ENCODE results near the gene GIGYF2. TPM values are rescaled to one million over a fixed set of nuclear protein-coding genes. Genes with fewer than 3 reads are reported as not detected.

GIGYF2 gene
- total and polyA plus RNA-seq, 2 of the 13 experiments (the other 11 are each of a cell fraction or from before 2014, with no cell fraction given): 44.9 to 73.5 TPM

DNA sequence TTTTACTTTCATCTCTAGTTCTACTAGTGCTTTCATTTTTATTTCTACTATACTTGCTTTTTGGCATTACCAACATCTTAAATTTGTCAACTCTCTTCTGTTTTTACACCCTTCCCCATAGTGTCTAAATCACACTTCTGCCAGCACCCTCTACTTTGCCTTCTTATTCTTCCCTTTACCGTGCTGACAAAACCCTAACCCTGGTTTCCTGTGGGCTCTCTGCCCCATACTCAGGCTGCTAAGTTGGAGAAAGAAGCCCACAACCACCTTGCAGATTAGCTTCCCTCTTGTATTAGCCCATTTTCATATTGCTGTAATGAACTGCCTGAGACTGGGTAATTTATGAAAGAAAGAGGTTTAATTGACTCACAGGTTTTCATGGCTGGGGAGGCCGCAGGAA is 24.8 kb downstream of the GIGYF2 start:
- H3K79me2 ChIP-seq (ENCODE audit: insufficient read depth, low read length): peaks cover 74% of the 10 kb centered on the region
- TF ChIP-seq FOXC1 (CRISPR knock-in tag; IDR thresholded peaks at IDR 0.05; ENCODE audit: borderline replicate concordance) (no peak), FOXP1 (IDR thresholded peaks at IDR 0.05) (no peak), FOXP1 (CRISPR knock-in tag; IDR thresholded peaks at IDR 0.05) (no peak), ZNF569 (CRISPR knock-in tag; IDR thresholded peaks at IDR 0.05; ENCODE audit: borderline replicate concordance) (no peak), ZNF441 (CRISPR knock-in tag; IDR thresholded peaks at IDR 0.05; ENCODE audit: borderline replicate concordance) (no peak), ZSCAN12 (CRISPR knock-in tag; IDR thresholded peaks at IDR 0.05) (no peak), LCORL (IDR thresholded peaks at IDR 0.05) (no peak), LCORL (CRISPR knock-in tag; IDR thresholded peaks at IDR 0.05) (no peak)
- no peaks in the 10 kb centered on the region for H3K4me1 ChIP-seq (ENCODE audit: insufficient read depth, low read length)
- POLR2A ChIA-PET: no interaction called here
- H2AFZ ChIP-seq (ENCODE audit: low read length): no peak overlapping the region
- no TSS peak for BruUV-seq (replicated peaks)
- no peaks in the 10 kb centered on the region for H3K27me3 ChIP-seq (ENCODE audit: control insufficient read depth in 1 of 2, insufficient read depth in 2 of 2, low read length in 2 of 2)
- no peak overlapping the region for H3K4me2 ChIP-seq (ENCODE audit: low read depth, low read length)
- FAIRE-seq (no peak), ATAC-seq (no peak), DNase-seq (ENCODE audit: low spot score) (no peak)
- peaks cover 23 to 60% of the 10 kb centered on the region in 2 experiments for H3K36me3 ChIP-seq (replicated peaks in 1 of 2; ENCODE audit: control insufficient read depth in 1 of 2, insufficient read depth in 2 of 2, low read length in 2 of 2)
- H3K27ac ChIP-seq (ENCODE audit: extremely low read length, insufficient read depth, low read length): no peak overlapping the region
- no peaks in the 10 kb centered on the region for H3K9me3 ChIP-seq (ENCODE audit: low read length)
- peaks cover 21% of the 10 kb centered on the region; the same call in 1 of the 2 replicates for H4K20me1 ChIP-seq (ENCODE audit: insufficient read depth, low read length)
- intact Hi-C loops (cut with micrococcal nuclease; ENCODE audit: unreplicated experiment) (no loop called here), in situ Hi-C loops (cut with HindIII; ENCODE audit: extremely low pct_ligation_motif_present, low pct_unique_long_range_greater_than_20kb) (no loop called here)
- H3K9ac ChIP-seq (ENCODE audit: insufficient read depth, low read depth, low read length): no peak overlapping the region
- CTCF ChIA-PET (ENCODE audit: low intra/inter-chr PET ratio, low total read pairs): no interaction called here
- 99% methylated on average over 2 of the region's 2 CpGs for WGBS (ENCODE audit: low lambda C conversion rate)
- no peak overlapping the region for H3K4me3 ChIP-seq (replicated peaks in 1 of 3; ENCODE audit: insufficient read depth in 1 of 3, low read depth in 2 of 3, low read length in 3 of 3)

DNA sequence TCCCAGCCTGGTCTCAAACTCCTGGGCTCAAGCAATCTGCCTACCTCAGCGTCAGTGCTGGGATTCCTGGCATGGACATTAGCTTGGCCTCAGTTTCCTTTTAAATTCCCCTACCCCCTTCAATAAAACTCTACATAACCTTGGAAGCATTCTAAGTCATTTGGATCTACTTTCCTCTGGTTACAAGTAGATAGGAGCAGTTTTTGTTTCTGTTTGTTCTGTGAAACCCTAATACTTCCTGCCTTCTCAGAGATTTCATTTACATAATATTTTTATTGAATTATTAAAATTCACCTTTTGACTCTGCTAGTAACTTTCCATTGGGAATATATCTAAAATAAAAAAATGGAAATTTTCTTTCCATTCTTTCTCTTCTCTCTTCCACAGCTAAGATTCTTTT is 25.9 kb downstream of the GIGYF2 start:
- 100% methylated on average over 1 of the region's 1 CpG for WGBS (ENCODE audit: low lambda C conversion rate)
- FAIRE-seq (no peak), DNase-seq (ENCODE audit: low spot score) (no peak), ATAC-seq (no peak)
- in situ Hi-C loops (cut with HindIII; ENCODE audit: extremely low pct_ligation_motif_present, low pct_unique_long_range_greater_than_20kb) (no loop called here), intact Hi-C loops (cut with micrococcal nuclease; ENCODE audit: unreplicated experiment) (no loop called here)
- no peaks in the 10 kb centered on the region for H3K27me3 ChIP-seq (ENCODE audit: control insufficient read depth in 1 of 2, insufficient read depth in 2 of 2, low read length in 2 of 2)
- POLR2A ChIA-PET: no interaction called here
- peaks cover 21% of the 10 kb centered on the region; the same call in 1 of the 2 replicates for H4K20me1 ChIP-seq (ENCODE audit: insufficient read depth, low read length)
- H3K27ac ChIP-seq (ENCODE audit: extremely low read length, insufficient read depth, low read length): no peak overlapping the region
- no TSS peak for BruUV-seq (replicated peaks)
- H3K79me2 ChIP-seq (ENCODE audit: insufficient read depth, low read length): peaks cover 73% of the 10 kb centered on the region
- H2AFZ ChIP-seq (ENCODE audit: low read length): no peak overlapping the region
- H3K9me3 ChIP-seq (ENCODE audit: low read length): no peaks in the 10 kb centered on the region
- CTCF ChIA-PET (ENCODE audit: low intra/inter-chr PET ratio, low total read pairs): no interaction called here
- no peak overlapping the region for H3K9ac ChIP-seq (ENCODE audit: insufficient read depth, low read depth, low read length)
- no peak overlapping the region for H3K4me2 ChIP-seq (ENCODE audit: low read depth, low read length)
- peaks cover 25 to 61% of the 10 kb centered on the region in 2 experiments for H3K36me3 ChIP-seq (replicated peaks in 1 of 2; ENCODE audit: control insufficient read depth in 1 of 2, insufficient read depth in 2 of 2, low read length in 2 of 2)
- H3K4me3 ChIP-seq (replicated peaks in 1 of 3; ENCODE audit: insufficient read depth in 1 of 3, low read depth in 2 of 3, low read length in 3 of 3): no peak overlapping the region
- no peaks in the 10 kb centered on the region for H3K4me1 ChIP-seq (ENCODE audit: insufficient read depth, low read length)
- no peak for TF ChIP-seq ZNF430 (CRISPR knock-in tag; IDR thresholded peaks at IDR 0.05)
- TF ChIP-seq HMG20B (CRISPR knock-in tag; conservative IDR thresholded peaks at IDR 0.05): no peak
- no peak for TF ChIP-seq ZNF724P (CRISPR knock-in tag; IDR thresholded peaks at IDR 0.05; ENCODE audit: borderline replicate concordance)
- TF ChIP-seq PAWR (CRISPR knock-in tag; IDR thresholded peaks at IDR 0.05; ENCODE audit: borderline replicate concordance): no peak
- no peak for TF ChIP-seq ZNF224 (CRISPR knock-in tag; IDR thresholded peaks at IDR 0.05)
- no peak for TF ChIP-seq GABPA (IDR thresholded peaks at IDR 0.05; ENCODE audit: low read depth, low read length)
- TF ChIP-seq GABPA (CRISPR knock-in tag; IDR thresholded peaks at IDR 0.05; ENCODE audit: low read depth): no peak
- TF ChIP-seq, protein P1, sequence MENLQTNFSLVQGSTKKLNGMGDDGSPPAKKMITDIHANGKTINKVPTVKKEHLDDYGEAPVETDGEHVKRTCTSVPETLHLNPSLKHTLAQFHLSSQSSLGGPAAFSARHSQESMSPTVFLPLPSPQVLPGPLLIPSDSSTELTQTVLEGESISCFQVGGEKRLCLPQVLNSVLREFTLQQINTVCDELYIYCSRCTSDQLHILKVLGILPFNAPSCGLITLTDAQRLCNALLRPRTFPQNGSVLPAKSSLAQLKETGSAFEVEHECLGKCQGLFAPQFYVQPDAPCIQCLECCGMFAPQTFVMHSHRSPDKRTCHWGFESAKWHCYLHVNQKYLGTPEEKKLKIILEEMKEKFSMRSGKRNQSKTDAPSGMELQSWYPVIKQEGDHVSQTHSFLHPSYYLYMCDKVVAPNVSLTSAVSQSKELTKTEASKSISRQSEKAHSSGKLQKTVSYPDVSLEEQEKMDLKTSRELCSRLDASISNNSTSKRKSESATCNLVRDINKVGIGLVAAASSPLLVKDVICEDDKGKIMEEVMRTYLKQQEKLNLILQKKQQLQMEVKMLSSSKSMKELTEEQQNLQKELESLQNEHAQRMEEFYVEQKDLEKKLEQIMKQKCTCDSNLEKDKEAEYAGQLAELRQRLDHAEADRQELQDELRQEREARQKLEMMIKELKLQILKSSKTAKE (CRISPR knock-in tag; IDR thresholded peaks at IDR 0.05; ENCODE audit: borderline replicate concordance): no peak
- no peak for TF ChIP-seq MED1 (CRISPR knock-in tag; IDR thresholded peaks at IDR 0.05)
- TF ChIP-seq HNRNPK (IDR thresholded peaks at IDR 0.05; ENCODE audit: low read depth, low read length, poor library complexity, severe bottlenecking): no peak
- TF ChIP-seq MIER2 (CRISPR knock-in tag; IDR thresholded peaks at IDR 0.05): no peak
- TF ChIP-seq, protein P2, sequence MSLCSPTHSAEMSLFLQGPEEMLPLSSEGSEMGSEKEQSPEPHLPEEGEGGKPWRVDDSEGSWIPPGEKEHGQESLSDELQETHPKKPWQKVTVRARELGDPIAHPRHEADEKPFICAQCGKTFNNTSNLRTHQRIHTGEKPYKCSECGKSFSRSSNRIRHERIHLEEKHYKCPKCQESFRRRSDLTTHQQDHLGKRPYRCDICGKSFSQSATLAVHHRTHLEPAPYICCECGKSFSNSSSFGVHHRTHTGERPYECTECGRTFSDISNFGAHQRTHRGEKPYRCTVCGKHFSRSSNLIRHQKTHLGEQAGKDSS (CRISPR knock-in tag; IDR thresholded peaks at IDR 0.05; ENCODE audit: borderline replicate concordance, low read depth): no peak
